Measurements from ENCODE around the gene OXCT1.
"Not testable (repeated sequence)": the region's sequence is repeated elsewhere in the genome, so short reads cannot be mapped to it uniquely, and the experiment has no call there.

Gene OXCT1

DNA sequence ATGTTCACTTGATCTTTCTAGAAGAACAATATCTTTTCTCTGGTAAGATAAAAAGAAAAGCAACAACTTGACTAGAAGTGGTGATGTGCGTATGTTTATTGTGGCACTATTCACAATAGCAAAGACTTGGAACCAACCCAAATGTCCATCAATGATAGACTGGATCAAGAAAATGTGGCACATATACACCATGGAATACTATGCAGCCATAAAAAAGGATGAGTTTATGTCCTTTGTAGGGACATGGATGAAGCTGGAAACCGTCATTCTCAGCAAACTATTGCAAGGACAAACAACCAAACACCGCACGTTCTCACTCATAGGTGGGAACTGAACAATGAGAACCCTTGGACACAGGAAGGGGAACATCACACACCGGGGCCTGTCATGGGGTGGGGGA lies 140.8 kb downstream of the OXCT1 start:
- H3K4me1 Mint-ChIP-seq; H3K9me3 Mint-ChIP-seq; H3K27ac Mint-ChIP-seq; H3K27me3 Mint-ChIP-seq; ATAC-seq (ENCODE audit: low read depth); DNase-seq (ENCODE audit: low spot score in 2 of 2); H3K4me3 Mint-ChIP-seq: not testable (repeated sequence)
- H3K36me3 Mint-ChIP-seq, result peaks cover 21% of the 10 kb centered on the region

- no peaks in the 10 kb centered on the region for H3K27me3 Mint-ChIP-seq
- no peak overlapping the region for H3K27ac Mint-ChIP-seq
- ATAC-seq (ENCODE audit: low read depth) (no peak), DNase-seq (ENCODE audit: low spot score in 2 of 2) (no peak)
- peaks cover 19% of the 10 kb centered on the region for H3K36me3 Mint-ChIP-seq
- no peak overlapping the region for H3K4me3 Mint-ChIP-seq
- H3K9me3 Mint-ChIP-seq, result no peaks in the 10 kb centered on the region
- H3K4me1 Mint-ChIP-seq, result no peaks in the 10 kb centered on the region
Measured at GRCh38 chr5:41728281-41728680, 141.9 kb downstream of the OXCT1 start.

- ATAC-seq (ENCODE audit: low read depth) (no peak), DNase-seq (ENCODE audit: low spot score in 2 of 2) (no peak)
- Mint-ChIP-seq H3K9me3 (no peaks in the 10 kb centered on the region), H3K4me3 (no peak overlapping the region), H3K27me3 (no peaks in the 10 kb centered on the region), H3K27ac (no peak overlapping the region), H3K4me1 (no peaks in the 10 kb centered on the region), H3K36me3 (no peaks in the 10 kb centered on the region)
Measured at GRCh38 chr5:41722359-41722950, 147.8 kb downstream of the OXCT1 start.

DNA sequence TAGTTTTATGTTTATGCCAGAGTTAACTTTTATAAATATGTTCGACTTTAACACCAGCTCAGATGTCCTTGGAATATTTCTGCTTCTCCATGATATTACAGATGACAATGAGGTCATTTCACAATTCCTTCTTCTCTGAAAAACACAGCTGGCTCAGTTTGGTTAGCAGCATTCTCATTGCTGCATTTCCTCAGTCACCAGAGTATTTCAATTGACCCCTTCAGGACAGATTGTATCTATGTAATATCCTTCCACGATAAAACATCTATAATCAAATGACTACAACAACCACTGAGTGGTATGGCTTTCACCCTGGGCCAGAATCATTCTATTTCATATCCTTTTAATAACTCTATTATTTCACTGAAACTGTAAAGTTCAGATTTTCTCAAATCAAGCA lies 148.7 kb downstream of the OXCT1 start:
- DNase-seq (ENCODE audit: low spot score in 2 of 2), result no peak

GRCh38 chr5:41716382-41716781 lies 153.8 kb downstream of the OXCT1 start:
- Mint-ChIP-seq H3K9me3 (peaks cover 19% of the 10 kb centered on the region), H3K27ac (no peak overlapping the region), H3K36me3 (no peaks in the 10 kb centered on the region), H3K4me1 (no peaks in the 10 kb centered on the region), H3K27me3 (peaks cover 3% of the 10 kb centered on the region), H3K4me3 (no peak overlapping the region)
- DNase-seq (ENCODE audit: low spot score in 2 of 2), result no peak
- ATAC-seq (ENCODE audit: low read depth), result no peak

More for the DNA sequence above, 148.7 kb downstream of the OXCT1 start:
- peaks cover 7% of the 10 kb centered on the region for H3K9me3 Mint-ChIP-seq
- H3K4me3 Mint-ChIP-seq, result no peak overlapping the region
- no peaks in the 10 kb centered on the region for H3K4me1 Mint-ChIP-seq
- no peak for ATAC-seq (ENCODE audit: low read depth)
- peaks cover 1% of the 10 kb centered on the region for H3K27me3 Mint-ChIP-seq
- no peaks in the 10 kb centered on the region for H3K36me3 Mint-ChIP-seq
- H3K27ac Mint-ChIP-seq, result no peak overlapping the region

DNA sequence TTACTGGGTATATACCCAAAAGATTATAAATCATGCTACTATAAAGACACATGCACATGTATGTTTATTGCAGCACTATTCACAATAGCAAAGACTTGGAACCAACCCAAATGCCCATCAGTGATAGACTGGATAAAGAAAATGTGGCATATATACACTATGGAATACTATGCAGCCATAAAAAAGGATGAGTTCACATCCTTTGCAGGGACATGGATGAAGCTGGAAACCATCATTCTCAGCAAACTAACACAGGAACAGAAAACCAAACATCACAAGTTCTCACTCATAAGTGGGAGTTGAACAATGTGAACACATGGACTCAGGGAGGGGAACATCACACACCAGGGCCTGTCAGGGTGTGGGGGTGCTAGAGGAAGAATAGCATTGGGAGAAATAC lies 155.8 kb downstream of the OXCT1 start:
- H3K9me3 Mint-ChIP-seq, result peaks cover 19% of the 10 kb centered on the region
- not testable (repeated sequence) for DNase-seq (ENCODE audit: low spot score in 2 of 2); ATAC-seq (ENCODE audit: low read depth); H3K36me3 Mint-ChIP-seq; H3K27ac Mint-ChIP-seq; H3K4me3 Mint-ChIP-seq; H3K4me1 Mint-ChIP-seq; H3K27me3 Mint-ChIP-seq

GRCh38 chr5:41708604-41708940 lies 161.7 kb downstream of the OXCT1 start:
- Mint-ChIP-seq H3K27me3 (peaks cover 1% of the 10 kb centered on the region), H3K36me3 (no peaks in the 10 kb centered on the region), H3K9me3 (peaks cover 20% of the 10 kb centered on the region), H3K4me1 (no peaks in the 10 kb centered on the region), H3K4me3 (no peak overlapping the region), H3K27ac (no peak overlapping the region)
- DNase-seq (ENCODE audit: low spot score in 2 of 2), result no peak
- no peak for ATAC-seq (ENCODE audit: low read depth)

DNA sequence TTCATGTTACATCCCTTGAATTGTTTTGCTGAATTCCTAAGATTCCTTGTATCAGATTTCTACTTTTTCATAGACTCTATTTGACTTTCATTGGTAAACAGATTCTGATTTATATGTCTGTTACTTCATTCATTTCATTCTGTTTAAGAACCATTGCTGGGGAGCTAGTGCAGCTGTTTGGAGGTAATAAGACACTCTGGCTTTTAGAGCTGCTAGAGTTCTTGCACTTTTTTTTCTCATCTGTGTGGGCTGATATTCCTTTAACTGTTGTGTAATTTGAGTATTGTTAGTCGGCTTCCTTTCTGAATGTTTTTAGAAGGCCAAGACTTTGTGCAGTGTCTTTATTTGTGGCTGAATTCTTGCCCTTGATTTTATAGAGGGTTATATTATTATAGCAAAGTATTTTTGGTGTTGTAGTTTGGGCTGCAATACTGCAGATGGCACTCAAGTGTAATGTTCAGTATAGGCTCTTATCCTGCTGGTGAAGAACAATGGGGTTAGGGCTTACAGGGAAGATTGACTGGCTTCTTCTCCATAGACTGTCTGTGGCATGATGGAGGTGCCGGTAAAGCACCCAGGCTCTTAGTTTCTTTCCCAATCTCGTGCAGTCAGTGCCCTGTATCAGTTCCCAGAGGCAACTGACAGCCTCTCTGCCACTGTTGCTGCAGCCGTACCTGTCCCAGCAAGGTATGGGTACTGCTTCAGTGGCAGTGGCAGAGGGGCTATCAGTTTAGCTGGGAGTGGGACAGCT lies 162.2 kb downstream of the OXCT1 start:
- Mint-ChIP-seq H3K36me3 (no peaks in the 10 kb centered on the region), H3K9me3 (peaks cover 16% of the 10 kb centered on the region), H3K27ac (no peak overlapping the region), H3K4me1 (no peaks in the 10 kb centered on the region), H3K27me3 (peaks cover 1% of the 10 kb centered on the region), H3K4me3 (no peak overlapping the region)
- DNase-seq (ENCODE audit: low spot score in 2 of 2), result no peak
- ATAC-seq (ENCODE audit: low read depth), result no peak

GRCh38 chr5:41695920-41696582 lies 174.2 kb downstream of the OXCT1 start:
- DNase-seq (ENCODE audit: low spot score in 2 of 2), result no peak
- no peak overlapping the region for H3K27ac Mint-ChIP-seq
- H3K36me3 Mint-ChIP-seq, result no peaks in the 10 kb centered on the region
- H3K27me3 Mint-ChIP-seq, result no peaks in the 10 kb centered on the region
- H3K9me3 Mint-ChIP-seq, result peaks cover 2% of the 10 kb centered on the region
- no peak overlapping the region for H3K4me3 Mint-ChIP-seq
- ATAC-seq (ENCODE audit: low read depth), result no peak
- H3K4me1 Mint-ChIP-seq, result no peaks in the 10 kb centered on the region

- Mint-ChIP-seq H3K4me3 (no peak overlapping the region), H3K9me3 (peaks cover 2% of the 10 kb centered on the region), H3K4me1 (no peaks in the 10 kb centered on the region), H3K27me3 (no peaks in the 10 kb centered on the region), H3K27ac (no peak overlapping the region), H3K36me3 (no peaks in the 10 kb centered on the region)
- DNase-seq (ENCODE audit: low spot score in 2 of 2) (no peak), ATAC-seq (ENCODE audit: low read depth) (no peak)
Measured at GRCh38 chr5:41686767-41687166, 183.5 kb downstream of the OXCT1 start.

GRCh38 chr5:41686191-41686590 lies 184.0 kb downstream of the OXCT1 start:
- DNase-seq (ENCODE audit: low spot score in 2 of 2) (no peak), ATAC-seq (ENCODE audit: low read depth) (no peak)
- Mint-ChIP-seq H3K27ac (no peak overlapping the region), H3K36me3 (no peaks in the 10 kb centered on the region), H3K27me3 (no peaks in the 10 kb centered on the region), H3K9me3 (no peaks in the 10 kb centered on the region), H3K4me1 (no peaks in the 10 kb centered on the region), H3K4me3 (no peak overlapping the region)

GRCh38 chr5:41683181-41683580 lies 187.0 kb downstream of the OXCT1 start:
- no peaks in the 10 kb centered on the region for H3K4me1 Mint-ChIP-seq

GRCh38 chr5:41682641-41683040 lies 187.6 kb downstream of the OXCT1 start:
- Mint-ChIP-seq H3K27ac (no peak overlapping the region), H3K9me3 (peaks cover 6% of the 10 kb centered on the region), H3K36me3 (peaks cover 1% of the 10 kb centered on the region), H3K4me1 (no peaks in the 10 kb centered on the region), H3K4me3 (no peak overlapping the region), H3K27me3 (peaks cover 2% of the 10 kb centered on the region)
- DNase-seq (ENCODE audit: low spot score in 2 of 2) (no peak), ATAC-seq (ENCODE audit: low read depth) (no peak)

More at GRCh38 chr5:41683181-41683580, 187.0 kb downstream of the OXCT1 start:
- peaks cover 6% of the 10 kb centered on the region for H3K9me3 Mint-ChIP-seq
- ATAC-seq (ENCODE audit: low read depth) (no peak), DNase-seq (ENCODE audit: low spot score in 2 of 2) (no peak)
- H3K4me3 Mint-ChIP-seq, result no peak overlapping the region
- H3K36me3 Mint-ChIP-seq, result peaks cover 1% of the 10 kb centered on the region
- H3K27ac Mint-ChIP-seq, result no peak overlapping the region
- peaks cover 2% of the 10 kb centered on the region for H3K27me3 Mint-ChIP-seq

- Mint-ChIP-seq H3K4me3 (no peak overlapping the region), H3K27me3 (peaks cover 2% of the 10 kb centered on the region), H3K4me1 (no peaks in the 10 kb centered on the region), H3K9me3 (peaks cover 6% of the 10 kb centered on the region), H3K27ac (no peak overlapping the region), H3K36me3 (peaks cover 1% of the 10 kb centered on the region)
- DNase-seq (ENCODE audit: low spot score in 2 of 2) (no peak), ATAC-seq (ENCODE audit: low read depth) (no peak)
Measured at GRCh38 chr5:41681840-41682239, 188.4 kb downstream of the OXCT1 start.
